D721Med (cell line): ENCODE data around the gene LGALS3BP.

Experiments
- DNase-seq: peaks from one replicate; pipeline ENCODE4 v3.0.0; 2011; ENCODE audit warnings: low spot score; ENCODE audit not compliant: insufficient read length
- FAIRE-seq: peaks from 2 replicates; lab custom pipeline; 2011; peaks lifted over from hg19 to GRCh38; lab: Jason Lieb, UNC
- TF ChIP-seq, protein P1 (sequence below): IDR thresholded peaks from 2 replicates; pipeline ENCODE4 v1.5.1; 2012; ENCODE audit warnings: mild to moderate bottlenecking, control low read depth; ENCODE audit not compliant: insufficient read depth; ENCODE audit errors: missing control alignments

The LGALS3BP gene

DNA sequence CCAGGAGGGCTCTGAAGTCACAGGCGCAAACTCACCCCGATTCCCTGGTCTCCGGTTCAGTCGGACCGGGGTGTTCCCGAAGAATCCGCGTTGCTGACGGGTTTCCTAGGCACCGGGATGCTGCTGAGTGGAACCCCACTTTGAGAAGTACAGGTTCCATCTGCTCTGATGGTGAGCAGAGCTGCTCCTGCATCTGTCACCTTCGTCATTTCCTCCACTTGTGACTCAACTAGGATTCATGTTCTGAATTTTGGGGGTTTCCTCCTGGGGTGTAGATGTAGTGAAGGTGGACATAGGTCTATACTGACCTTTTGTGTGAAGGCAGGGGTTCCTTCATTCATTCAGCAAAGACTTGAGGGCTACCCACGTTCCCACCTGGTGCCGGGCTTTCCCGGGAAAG, 25.0 kb downstream of the LGALS3BP start:
- DNase-seq (no peak), FAIRE-seq (no peak)
- TF ChIP-seq, protein P1, sequence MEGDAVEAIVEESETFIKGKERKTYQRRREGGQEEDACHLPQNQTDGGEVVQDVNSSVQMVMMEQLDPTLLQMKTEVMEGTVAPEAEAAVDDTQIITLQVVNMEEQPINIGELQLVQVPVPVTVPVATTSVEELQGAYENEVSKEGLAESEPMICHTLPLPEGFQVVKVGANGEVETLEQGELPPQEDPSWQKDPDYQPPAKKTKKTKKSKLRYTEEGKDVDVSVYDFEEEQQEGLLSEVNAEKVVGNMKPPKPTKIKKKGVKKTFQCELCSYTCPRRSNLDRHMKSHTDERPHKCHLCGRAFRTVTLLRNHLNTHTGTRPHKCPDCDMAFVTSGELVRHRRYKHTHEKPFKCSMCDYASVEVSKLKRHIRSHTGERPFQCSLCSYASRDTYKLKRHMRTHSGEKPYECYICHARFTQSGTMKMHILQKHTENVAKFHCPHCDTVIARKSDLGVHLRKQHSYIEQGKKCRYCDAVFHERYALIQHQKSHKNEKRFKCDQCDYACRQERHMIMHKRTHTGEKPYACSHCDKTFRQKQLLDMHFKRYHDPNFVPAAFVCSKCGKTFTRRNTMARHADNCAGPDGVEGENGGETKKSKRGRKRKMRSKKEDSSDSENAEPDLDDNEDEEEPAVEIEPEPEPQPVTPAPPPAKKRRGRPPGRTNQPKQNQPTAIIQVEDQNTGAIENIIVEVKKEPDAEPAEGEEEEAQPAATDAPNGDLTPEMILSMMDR, result no peak

DNA sequence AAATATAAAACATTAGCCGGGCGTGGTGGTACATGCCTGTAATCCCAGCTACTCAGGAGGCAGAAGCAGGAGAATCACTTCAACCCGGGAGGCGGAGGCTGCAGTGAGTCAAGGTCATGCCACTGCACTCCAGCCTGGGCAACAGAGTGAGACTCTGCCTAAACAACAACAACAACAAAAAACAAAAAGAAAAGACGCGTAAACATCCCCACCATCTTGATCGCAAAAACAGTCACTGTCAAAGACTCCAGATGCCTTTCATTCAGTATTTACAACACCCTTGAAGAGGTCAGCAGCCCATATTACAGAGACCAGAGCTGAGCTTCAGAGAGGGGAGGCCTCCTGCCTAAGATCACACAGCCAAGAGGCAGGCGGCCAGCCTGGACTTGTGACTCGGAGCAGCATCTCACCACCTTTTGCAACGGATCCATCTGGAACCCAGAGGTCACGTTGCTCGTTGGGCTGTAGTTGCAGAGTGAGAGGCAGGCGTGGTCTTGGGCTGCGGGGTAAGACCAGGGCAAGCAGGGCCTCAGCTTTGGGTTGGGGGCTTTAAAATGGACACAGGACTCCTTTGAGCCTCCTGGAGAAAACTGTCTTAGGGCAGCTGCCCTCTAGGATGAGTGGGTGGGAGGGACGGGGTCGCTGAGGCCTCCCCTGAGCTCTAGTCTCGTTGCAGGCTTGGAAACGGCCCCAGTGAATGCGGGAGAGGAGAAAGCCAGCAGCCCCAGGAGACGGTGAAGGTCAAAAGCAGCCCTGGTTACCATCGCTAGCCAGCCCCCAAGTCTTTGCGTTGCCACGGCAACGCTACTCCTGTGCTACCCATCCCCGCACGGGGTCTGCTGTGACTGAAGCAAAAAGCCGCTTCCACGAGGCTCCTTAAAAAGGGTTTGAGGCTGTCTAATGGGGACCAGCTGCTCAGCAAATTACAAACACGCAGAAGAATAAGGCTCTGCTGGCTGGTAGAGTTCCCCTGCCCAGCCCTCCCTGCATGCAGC, 26.1 kb downstream of the LGALS3BP start:
- DNase-seq, result no peak
- TF ChIP-seq, protein P1, result no peak
- FAIRE-seq, result no peak

DNA sequence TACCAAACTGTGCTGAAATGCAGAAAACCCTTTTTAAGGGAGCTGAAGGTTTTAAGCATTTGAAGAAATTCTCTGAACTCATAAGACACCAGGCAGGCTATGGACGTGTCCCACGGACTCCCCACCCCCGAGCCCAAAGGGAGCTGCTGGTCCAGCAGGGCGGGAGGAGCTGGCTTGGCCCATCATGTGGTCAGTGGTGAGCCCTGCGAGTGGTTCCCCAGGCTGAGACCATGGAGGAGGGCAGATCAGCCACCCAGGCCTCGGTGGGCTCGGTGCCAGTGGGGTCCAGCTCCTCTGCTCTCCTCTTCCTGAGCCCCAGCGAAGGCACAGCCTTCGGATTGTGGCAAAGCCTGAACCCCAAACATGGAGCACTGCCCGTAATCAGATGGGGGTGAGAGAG, 27.0 kb downstream of the LGALS3BP start:
- FAIRE-seq (no peak), DNase-seq (no peak)
- TF ChIP-seq, protein P1, result no peak

DNA sequence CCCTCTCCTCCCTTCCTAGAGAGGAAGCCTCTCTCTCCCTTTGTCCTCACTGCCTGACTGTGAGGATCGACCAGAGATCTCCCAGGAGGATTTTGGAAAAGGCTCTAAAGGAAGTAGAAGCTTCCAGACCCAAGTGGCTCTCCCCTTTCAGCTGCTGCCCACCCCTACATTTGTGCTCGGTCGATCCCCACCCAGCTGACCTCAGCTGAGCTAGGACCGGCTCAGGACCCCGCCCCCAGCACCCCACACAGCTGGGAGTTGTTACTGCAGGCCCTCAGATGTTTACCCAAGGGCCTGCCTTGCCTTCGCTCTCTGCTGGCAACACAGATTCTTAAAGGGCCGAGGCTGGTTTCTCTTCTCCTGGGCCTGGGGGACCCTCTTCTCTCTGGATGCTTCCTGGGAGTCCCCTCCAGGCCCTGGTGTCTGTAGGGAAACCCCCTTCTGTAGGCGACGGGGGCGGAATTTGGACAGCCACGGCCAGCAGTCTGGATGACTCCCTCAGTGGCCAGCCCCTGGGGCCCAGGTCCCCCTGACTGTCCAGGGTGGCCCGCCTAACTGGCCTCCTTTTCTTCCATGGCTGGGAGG, 27.7 kb downstream of the LGALS3BP start:
- DNase-seq, result no peak
- no peak for FAIRE-seq
- TF ChIP-seq, protein P1, result no peak

DNA sequence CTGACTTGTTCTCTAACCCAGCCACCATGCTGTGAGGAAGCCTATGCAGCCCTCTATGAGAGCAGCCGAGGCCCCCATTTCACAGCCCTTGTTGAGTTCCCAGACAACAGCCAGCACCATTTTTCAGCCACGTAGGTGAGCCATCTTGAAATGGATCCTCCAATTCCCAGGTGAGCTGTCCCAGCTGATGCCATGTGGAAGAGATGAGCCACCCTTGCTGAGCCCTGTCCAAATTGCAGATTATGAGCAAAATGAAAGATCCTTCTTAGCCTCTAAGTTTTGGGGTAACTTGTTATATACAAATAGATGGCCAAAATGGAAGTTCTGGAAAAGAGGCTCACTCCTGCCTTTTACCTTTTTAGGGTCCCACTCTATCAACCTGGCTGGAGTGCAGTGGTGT, 28.9 kb downstream of the LGALS3BP start:
- FAIRE-seq (no peak), DNase-seq (no peak)
- TF ChIP-seq, protein P1, result no peak

DNA sequence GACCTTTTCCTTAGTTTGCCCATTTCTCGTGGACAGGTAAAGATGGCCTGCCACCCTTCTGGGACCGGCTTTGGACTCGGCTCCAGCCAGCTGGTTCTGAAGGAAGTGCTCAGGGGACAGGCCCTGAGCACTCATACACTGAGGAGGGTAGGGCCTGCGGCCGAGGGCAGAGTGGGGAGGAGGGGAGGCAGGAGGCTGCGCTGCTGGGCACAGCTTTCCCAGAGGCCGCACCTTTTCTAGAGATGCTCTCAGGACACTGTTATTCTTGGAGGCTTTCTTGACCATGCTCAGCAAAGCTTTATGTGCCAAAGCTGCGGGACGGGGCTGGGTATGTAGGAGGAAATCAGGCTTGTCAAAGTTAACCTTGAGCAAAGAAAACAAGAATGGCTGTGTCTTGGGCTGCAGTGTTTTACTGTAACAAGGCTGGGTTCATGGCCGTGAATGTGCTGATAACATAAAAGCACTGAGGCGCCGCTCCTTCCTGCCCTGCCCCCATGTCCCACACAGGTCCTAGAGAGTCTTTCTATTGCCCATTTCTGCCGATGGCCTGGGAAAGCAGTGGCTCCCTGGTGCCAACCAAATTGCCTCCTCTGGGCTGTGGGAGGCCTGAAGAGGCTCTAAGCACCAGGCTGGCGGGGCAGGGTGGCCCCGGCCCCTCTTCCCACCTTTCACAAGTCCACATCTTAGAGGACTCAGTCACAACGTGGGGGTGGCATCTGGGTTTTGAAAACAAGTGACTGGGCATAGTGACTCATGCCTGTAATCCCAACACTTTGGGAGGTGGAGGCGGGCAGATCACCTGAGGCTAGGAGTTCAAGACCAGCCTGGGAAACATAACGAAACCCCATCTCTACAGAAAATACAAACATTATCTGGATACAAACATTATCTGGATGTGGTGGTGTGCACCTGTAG, 32.2 kb downstream of the LGALS3BP start:
- TF ChIP-seq, protein P1, result no peak
- DNase-seq (no peak), FAIRE-seq (no peak)
